ENCODE data around the gene DST. TPM values are rescaled to one million over a fixed set of nuclear protein-coding genes. Genes with fewer than 3 reads are reported as not detected.

Gene DST
- total RNA-seq = 609 TPM

GRCh38 chr6:56642366-56643261, at the start of gene DST:
Gene DST, minus strand, starts transcription at chr6:56642889.

